Measurements from ENCODE around the gene KRTAP19-5.

- TF ChIP-seq CTCF (IDR thresholded peaks at IDR 0.05; ENCODE audit: insufficient read depth, low read length) (no peak), POLR2AphosphoS5 (IDR thresholded peaks at IDR 0.05; ENCODE audit: low read depth) (no peak)
- TF ChIP-seq, protein P1, sequence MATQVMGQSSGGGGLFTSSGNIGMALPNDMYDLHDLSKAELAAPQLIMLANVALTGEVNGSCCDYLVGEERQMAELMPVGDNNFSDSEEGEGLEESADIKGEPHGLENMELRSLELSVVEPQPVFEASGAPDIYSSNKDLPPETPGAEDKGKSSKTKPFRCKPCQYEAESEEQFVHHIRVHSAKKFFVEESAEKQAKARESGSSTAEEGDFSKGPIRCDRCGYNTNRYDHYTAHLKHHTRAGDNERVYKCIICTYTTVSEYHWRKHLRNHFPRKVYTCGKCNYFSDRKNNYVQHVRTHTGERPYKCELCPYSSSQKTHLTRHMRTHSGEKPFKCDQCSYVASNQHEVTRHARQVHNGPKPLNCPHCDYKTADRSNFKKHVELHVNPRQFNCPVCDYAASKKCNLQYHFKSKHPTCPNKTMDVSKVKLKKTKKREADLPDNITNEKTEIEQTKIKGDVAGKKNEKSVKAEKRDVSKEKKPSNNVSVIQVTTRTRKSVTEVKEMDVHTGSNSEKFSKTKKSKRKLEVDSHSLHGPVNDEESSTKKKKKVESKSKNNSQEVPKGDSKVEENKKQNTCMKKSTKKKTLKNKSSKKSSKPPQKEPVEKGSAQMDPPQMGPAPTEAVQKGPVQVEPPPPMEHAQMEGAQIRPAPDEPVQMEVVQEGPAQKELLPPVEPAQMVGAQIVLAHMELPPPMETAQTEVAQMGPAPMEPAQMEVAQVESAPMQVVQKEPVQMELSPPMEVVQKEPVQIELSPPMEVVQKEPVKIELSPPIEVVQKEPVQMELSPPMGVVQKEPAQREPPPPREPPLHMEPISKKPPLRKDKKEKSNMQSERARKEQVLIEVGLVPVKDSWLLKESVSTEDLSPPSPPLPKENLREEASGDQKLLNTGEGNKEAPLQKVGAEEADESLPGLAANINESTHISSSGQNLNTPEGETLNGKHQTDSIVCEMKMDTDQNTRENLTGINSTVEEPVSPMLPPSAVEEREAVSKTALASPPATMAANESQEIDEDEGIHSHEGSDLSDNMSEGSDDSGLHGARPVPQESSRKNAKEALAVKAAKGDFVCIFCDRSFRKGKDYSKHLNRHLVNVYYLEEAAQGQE (IDR thresholded peaks at IDR 0.05; ENCODE audit: insufficient replicate concordance, low read depth), result no peak
Measured at GRCh38 chr21:30486180-30486579, 15.8 kb downstream of the KRTAP19-5 start.

Data from HL-60 (cell line).